ENCODE results near the gene ETV6. TPM values are rescaled to one million over a fixed set of nuclear protein-coding genes. Genes with fewer than 3 reads are reported as not detected.

ETV6 gene
- total RNA-seq, 6 experiments from 2014 or later, result 7.2 to 28.3 (median 11.0) TPM

- Histone ChIP-seq H3K4me1 (no peaks in the 10 kb centered on the region), H3K27ac (no peak overlapping the region), H3K9me3 (no peaks in the 10 kb centered on the region), H3K36me3 (no peaks in the 10 kb centered on the region), H3K27me3 (no peaks in the 10 kb centered on the region), H3K4me3 (no peak overlapping the region)
- ATAC-seq, result no peak
- no peak for DNase-seq
- WGBS (ENCODE audit: insufficient coverage, low coverage, low lambda C conversion rate, missing lambda C conversion rate), result 98% methylated on average over 9 of the region's 10 CpGs
- TF ChIP-seq CTCF (IDR thresholded peaks at IDR 0.05) (no peak), POLR2A (IDR thresholded peaks at IDR 0.05) (no peak)
- intact Hi-C loops (cut with DNase I), result no loop called here
Measured at GRCh38 chr12:11821386-11822080, 172.1 kb downstream of the ETV6 start.

- intact Hi-C loops (cut with DNase I), result no loop called here
- ATAC-seq, result peak in 3 of 4 donors; percentile 45 to 72 (median 62)
- Histone ChIP-seq H3K4me1 (no peaks in the 10 kb centered on the region), H3K27me3 (no peaks in the 10 kb centered on the region), H3K27ac (peak overlapping the region in 1 of 3 donors; percentile 18), H3K9me3 (no peaks in the 10 kb centered on the region), H3K4me3 (no peak overlapping the region), H3K36me3 (no peaks in the 10 kb centered on the region)
- peak in 1 of 3 donors; percentile 52 for DNase-seq
- TF ChIP-seq CTCF (IDR thresholded peaks at IDR 0.05) (no peak), POLR2A (IDR thresholded peaks at IDR 0.05) (no peak)
- 52% methylated on average over 15 of the region's 15 CpGs for WGBS (ENCODE audit: insufficient coverage, low coverage, low lambda C conversion rate, missing lambda C conversion rate)
Measured at GRCh38 chr12:11822081-11822834, 172.8 kb downstream of the ETV6 start.

GRCh38 chr12:11823043-11823442 lies 173.6 kb downstream of the ETV6 start:
- H3K36me3 ChIP-seq, result no peaks in the 10 kb centered on the region
- H3K4me1 ChIP-seq, result no peaks in the 10 kb centered on the region
- 92% methylated on average over 2 of the region's 7 CpGs for WGBS (ENCODE audit: insufficient coverage, low coverage, low lambda C conversion rate, missing lambda C conversion rate)
- TF ChIP-seq CTCF (IDR thresholded peaks at IDR 0.05) (no peak), POLR2A (IDR thresholded peaks at IDR 0.05) (no peak)
- no peaks in the 10 kb centered on the region for H3K9me3 ChIP-seq
- H3K27me3 ChIP-seq, result no peaks in the 10 kb centered on the region
- ATAC-seq (no peak), DNase-seq (no peak)
- H3K4me3 ChIP-seq, result no peak overlapping the region
- H3K27ac ChIP-seq, result peak overlapping the region in 1 of 3 donors; percentile 18
- intact Hi-C loops (cut with DNase I), result no loop called here

GRCh38 chr12:11823593-11823992 lies 174.1 kb downstream of the ETV6 start:
- Histone ChIP-seq H3K27me3 (no peaks in the 10 kb centered on the region), H3K27ac (no peak overlapping the region), H3K4me1 (no peaks in the 10 kb centered on the region), H3K36me3 (no peaks in the 10 kb centered on the region), H3K9me3 (no peaks in the 10 kb centered on the region), H3K4me3 (no peak overlapping the region)
- no peak for DNase-seq
- TF ChIP-seq CTCF (IDR thresholded peaks at IDR 0.05) (no peak), POLR2A (IDR thresholded peaks at IDR 0.05) (no peak)
- 93% methylated on average over 9 of the region's 9 CpGs for WGBS (ENCODE audit: insufficient coverage, low coverage, low lambda C conversion rate, missing lambda C conversion rate)
- intact Hi-C loops (cut with DNase I), result no loop called here
- ATAC-seq, result no peak

All from right lobe of liver (tissue), 6 donors.